SK-N-SH treated with all-trans-retinoic acid at 6 μM for 48 hours (cell line): Measurements from ENCODE around the gene SLC40A1.

Source experiments
- BACH2 ChIP-seq: fragments of 250-450 bp; sonication (Bioruptor Pico); IDR thresholded peaks from 2 replicates; pipeline ENCODE4 v1.9.0; 2021; ENCODE audit warnings: mild to moderate bottlenecking, borderline replicate concordance
- CREB5 ChIP-seq: fragments of 250-450 bp; sonication (Bioruptor Pico); IDR thresholded peaks from 2 replicates; pipeline ENCODE4 v1.5.1; 2020; ENCODE audit warnings: low read depth, mild to moderate bottlenecking, moderate library complexity
- CSRNP3 ChIP-seq: fragments of 250-450 bp; sonication (Bioruptor Pico); IDR thresholded peaks from 2 replicates; pipeline ENCODE4 v1.5.1; 2021; ENCODE audit warnings: mild to moderate bottlenecking, moderate library complexity
- ISL1 ChIP-seq: fragments of 250-450 bp; sonication (Bioruptor Pico); IDR thresholded peaks from 2 replicates; pipeline ENCODE4 v2.1.2; 2022; ENCODE audit warnings: mild to moderate bottlenecking, moderate library complexity
- PATZ1 ChIP-seq: fragments of 250-450 bp; sonication (Bioruptor Pico); IDR thresholded peaks from 2 replicates; pipeline ENCODE4 v1.8.0; 2020; ENCODE audit warnings: mild to moderate bottlenecking, moderate library complexity, borderline replicate concordance
- POU6F1 ChIP-seq: fragments of 250-450 bp; sonication (Bioruptor Pico); IDR thresholded peaks from 2 replicates; pipeline ENCODE4 v1.8.0; 2021; ENCODE audit warnings: low read depth, mild to moderate bottlenecking, moderate library complexity, borderline replicate concordance
- SNAI2 ChIP-seq: fragments of 250-450 bp; sonication (Bioruptor Pico); IDR thresholded peaks from 2 replicates; pipeline ENCODE4 v1.5.0; 2020; ENCODE audit warnings: mild to moderate bottlenecking, moderate library complexity
- TSHZ2 ChIP-seq: fragments of 250-450 bp; sonication (Bioruptor Pico); IDR thresholded peaks from 2 replicates; pipeline ENCODE4 v1.5.0; 2020; ENCODE audit warnings: mild to moderate bottlenecking, moderate library complexity
- ZC3H10 ChIP-seq: fragments of 250-450 bp; sonication (Bioruptor Pico); IDR thresholded peaks from 2 replicates; pipeline ENCODE4 v1.5.1; 2021; ENCODE audit warnings: mild to moderate bottlenecking, moderate library complexity
- ZFP3 ChIP-seq: fragments of 250-450 bp; sonication (Bioruptor Pico); IDR thresholded peaks from 2 replicates; pipeline ENCODE4 v1.5.0; 2020; ENCODE audit warnings: mild to moderate bottlenecking, moderate library complexity

GRCh38 chr2:189548666-189549448 is 31.7 kb downstream of the SLC40A1 start:
- no peak for TF ChIP-seq CREB5 (CRISPR knock-in tag)
- TF ChIP-seq ZC3H10 (CRISPR knock-in tag), result no peak
- TF ChIP-seq PATZ1 (CRISPR knock-in tag), result no peak
- TF ChIP-seq ZFP3 (CRISPR knock-in tag), result no peak
- TF ChIP-seq POU6F1 (CRISPR knock-in tag), result no peak
- no peak for TF ChIP-seq CSRNP3 (CRISPR knock-in tag)
- TF ChIP-seq TSHZ2 (CRISPR knock-in tag), result no peak
- TF ChIP-seq SNAI2 (CRISPR knock-in tag), result no peak
- no peak for TF ChIP-seq ISL1 (CRISPR knock-in tag)
- TF ChIP-seq BACH2 (CRISPR knock-in tag), result no peak
